HG03521 (cell line): ENCODE measurements around the gene CERK.
"Not testable (repeated sequence)": the region's sequence is repeated elsewhere in the genome, so short reads cannot be mapped to it uniquely, and the experiment has no call there.

Source experiments
- ATAC-seq: cut with Tn5 transposase; IDR thresholded peaks from one replicate; pipeline ENCODE4 v1.9.1; 2021; ENCODE audit warnings: mild to moderate bottlenecking, moderate library complexity; ENCODE audit not compliant: unreplicated experiment

The CERK gene

GRCh38 chr22:46651316-46651715, 86.7 kb downstream of the CERK start:
- ATAC-seq, result no peak

- no peak for ATAC-seq
Observed at GRCh38 chr22:46650078-46650810, 87.8 kb downstream of the CERK start.

- no peak for ATAC-seq
Observed at GRCh38 chr22:46649141-46650077, 88.6 kb downstream of the CERK start.

- ATAC-seq, result not testable (repeated sequence)
Observed at GRCh38 chr22:46648225-46648820, 89.7 kb downstream of the CERK start.

GRCh38 chr22:46646531-46647215, 91.4 kb downstream of the CERK start:
- ATAC-seq, result no peak

- ATAC-seq, result not testable (repeated sequence)
Observed at GRCh38 chr22:46642840-46643480, 95.1 kb downstream of the CERK start.

- ATAC-seq, result no peak
Observed at GRCh38 chr22:46641811-46642266, 96.2 kb downstream of the CERK start.

- no peak for ATAC-seq
Observed at GRCh38 chr22:46640293-46641055, 97.6 kb downstream of the CERK start.

- ATAC-seq, result no peak
Observed at GRCh38 chr22:46639843-46640242, 98.2 kb downstream of the CERK start.

- ATAC-seq, result no peak
Observed at GRCh38 chr22:46638601-46639431, 99.2 kb downstream of the CERK start.

- ATAC-seq, result no peak
Observed at GRCh38 chr22:46637711-46638600, 100.1 kb downstream of the CERK start.

- ATAC-seq, result no peak
Observed at GRCh38 chr22:46636221-46637002, 101.6 kb downstream of the CERK start.

GRCh38 chr22:46635756-46636155, 102.3 kb downstream of the CERK start:
- ATAC-seq, result no peak

GRCh38 chr22:46634973-46635685, 102.9 kb downstream of the CERK start:
- ATAC-seq, result not testable (repeated sequence)
